GM18868 (cell line): ENCODE results near the gene SMC1B.
"Not testable (repeated sequence)": the region's sequence is repeated elsewhere in the genome, so short reads cannot be mapped to it uniquely, and the experiment has no call there.

Experiments
- ATAC-seq: cut with Tn5 transposase; IDR thresholded peaks from one replicate; pipeline ENCODE4 v1.9.1; 2021; ENCODE audit warnings: mild to moderate bottlenecking, moderate library complexity; ENCODE audit not compliant: unreplicated experiment

Gene SMC1B

DNA sequence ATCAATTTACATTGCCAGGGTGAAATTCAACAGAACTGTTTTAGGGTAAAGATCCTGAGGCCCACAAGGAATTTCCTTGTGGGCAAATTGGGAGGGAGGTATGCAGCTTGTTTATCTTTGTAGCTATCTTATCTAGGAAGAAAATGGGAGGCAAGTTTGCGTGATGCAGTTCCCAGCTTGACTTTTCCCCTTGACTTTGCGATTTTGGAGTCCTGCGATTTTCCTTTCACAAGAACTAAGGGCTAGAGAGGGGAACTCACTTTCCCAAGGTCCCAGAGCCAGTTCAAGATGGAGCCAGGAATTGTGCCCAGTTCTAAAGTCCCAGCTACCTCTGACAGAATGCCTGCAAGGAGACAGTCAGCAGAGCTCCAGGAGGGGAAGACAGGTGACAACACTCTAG, 30.8 kb upstream of the SMC1B start:
- ATAC-seq, result no peak

DNA sequence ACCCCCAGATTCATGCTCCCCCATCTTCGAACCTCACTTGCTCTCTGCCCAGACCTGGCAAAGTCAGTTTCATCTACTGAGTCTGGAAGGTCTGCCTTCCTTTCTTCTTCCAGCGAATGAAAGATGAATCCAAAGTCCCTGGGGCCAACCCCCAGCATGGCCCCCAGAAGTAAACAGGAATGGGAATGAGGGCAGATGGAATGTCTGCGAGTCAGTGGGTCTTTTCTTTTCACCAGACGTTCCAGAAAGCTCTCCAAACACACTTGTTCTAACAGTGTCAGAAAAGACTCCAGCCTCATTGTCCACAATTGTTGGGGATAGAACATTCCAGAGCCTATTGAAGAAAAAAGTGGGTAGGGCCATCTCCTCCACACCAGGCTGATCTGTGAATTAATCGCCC, 28.7 kb upstream of the SMC1B start:
- no peak for ATAC-seq

DNA sequence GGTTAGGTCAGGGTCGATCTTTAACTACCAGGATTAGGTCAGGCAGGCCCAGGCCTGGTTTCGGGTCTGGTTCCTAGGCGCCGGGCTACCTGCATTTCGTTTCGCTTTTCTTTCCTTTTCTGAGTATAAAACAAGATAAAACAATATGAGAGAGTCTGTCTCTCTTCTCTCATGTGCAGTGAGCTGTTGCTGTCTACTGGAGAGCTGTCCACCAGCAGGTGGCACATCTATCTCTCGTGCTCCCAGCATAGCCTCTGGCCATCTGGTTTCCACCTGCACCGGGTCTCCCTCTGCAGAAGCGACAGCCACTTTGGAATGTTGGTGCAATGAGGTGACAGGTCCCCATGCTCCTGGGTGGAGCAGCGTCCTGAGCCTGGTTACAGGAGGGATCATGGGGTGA, 27.7 kb upstream of the SMC1B start:
- ATAC-seq, result no peak

DNA sequence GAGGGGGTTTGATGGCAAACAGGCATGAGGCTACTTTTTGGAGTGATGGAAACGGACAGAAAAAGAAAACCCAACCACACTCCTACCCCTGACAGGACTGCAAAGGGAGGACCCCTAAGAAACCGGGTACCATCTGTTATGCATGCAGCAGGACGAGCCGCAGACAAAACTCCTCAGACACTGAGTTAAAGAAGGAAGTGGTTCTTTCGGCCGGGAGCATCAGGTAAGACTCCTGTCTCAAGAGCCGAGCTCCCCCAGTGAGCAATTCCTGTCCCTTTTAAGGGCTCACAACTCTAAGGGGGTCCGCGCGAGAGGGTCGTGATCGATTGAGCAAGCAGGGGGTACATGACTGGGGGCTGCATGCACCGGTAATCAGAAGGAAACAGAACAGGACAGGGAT, 27.3 kb upstream of the SMC1B start:
- ATAC-seq, result not testable (repeated sequence)

DNA sequence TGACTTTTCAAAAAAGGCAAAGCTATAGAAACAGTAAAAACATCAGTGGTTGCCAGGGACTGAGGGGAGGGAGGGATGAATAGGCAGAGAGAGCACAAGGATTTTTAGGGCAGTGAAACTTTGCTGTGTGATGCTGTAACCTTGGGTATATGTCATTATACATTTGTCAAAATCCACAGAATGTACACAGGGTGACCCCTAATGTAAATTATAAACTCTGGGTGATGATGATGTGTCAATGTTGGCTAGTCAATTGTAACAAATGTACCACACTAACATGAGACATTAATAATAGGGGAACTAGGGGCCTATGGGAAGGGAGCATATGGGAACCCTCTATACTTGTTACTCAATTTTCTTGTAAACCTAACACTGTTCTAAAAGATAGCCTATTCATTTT, 24.9 kb upstream of the SMC1B start:
- ATAC-seq, result no peak

DNA sequence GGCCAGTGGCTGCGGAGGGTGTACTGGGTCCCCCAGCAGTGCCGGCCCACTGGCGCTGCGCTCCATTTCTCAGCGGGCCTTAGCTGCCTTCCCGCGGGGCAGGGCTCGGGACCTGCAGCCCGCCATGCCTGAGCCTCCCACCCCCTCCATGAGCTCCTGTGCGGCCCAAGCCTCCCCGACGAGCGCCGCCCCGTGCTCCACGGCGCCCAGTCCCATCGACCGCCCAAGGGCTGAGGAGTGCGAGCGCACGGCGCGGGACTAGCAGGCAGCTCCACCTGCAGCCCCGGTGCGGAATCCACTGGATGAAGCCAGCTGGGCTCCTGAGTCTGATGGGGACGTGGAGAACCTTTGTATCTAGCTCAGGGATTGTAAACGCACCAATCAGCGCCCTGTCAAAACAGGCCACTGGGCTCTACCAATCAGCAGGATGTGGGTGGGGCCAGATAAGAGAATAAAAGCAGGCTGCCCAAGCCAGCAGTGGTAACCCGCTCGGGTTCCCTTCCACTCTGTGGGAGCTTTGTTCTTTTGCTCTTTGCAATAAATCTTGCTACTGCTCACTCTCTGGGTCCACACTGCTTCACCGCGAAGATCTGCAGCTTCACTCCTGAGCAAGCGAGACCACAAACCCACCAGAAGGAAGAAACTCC, 23.6 kb upstream of the SMC1B start:
- not testable (repeated sequence) for ATAC-seq

DNA sequence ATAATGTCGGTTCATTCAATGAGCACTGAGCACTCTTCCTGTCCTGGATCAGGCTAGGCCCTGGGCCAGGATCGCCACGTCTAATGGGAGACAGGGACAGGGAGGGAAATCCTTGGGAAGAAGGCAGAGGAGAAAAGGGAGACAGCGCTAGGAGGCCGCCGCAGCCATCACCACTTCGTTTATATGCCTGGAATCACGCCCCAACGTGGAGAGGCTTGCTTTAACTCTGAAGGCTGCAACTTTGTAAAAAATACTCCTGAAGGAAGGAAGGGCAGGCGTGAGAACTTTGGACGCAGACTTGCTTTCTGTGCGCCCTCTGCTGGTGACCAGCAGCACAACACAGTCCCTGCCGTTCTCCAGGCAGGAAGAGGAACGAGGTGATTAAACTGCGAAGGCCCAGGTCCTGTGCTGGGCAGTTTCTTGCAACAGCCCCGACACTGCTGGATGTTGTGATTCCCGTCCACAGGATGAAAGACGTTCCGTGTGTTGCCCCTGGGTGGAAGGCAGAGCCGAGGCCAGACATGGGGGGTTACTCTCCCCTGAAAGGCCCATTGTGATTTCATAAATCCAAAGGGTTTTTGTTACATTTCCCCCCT, 22.2 kb upstream of the SMC1B start:
- no peak for ATAC-seq

DNA sequence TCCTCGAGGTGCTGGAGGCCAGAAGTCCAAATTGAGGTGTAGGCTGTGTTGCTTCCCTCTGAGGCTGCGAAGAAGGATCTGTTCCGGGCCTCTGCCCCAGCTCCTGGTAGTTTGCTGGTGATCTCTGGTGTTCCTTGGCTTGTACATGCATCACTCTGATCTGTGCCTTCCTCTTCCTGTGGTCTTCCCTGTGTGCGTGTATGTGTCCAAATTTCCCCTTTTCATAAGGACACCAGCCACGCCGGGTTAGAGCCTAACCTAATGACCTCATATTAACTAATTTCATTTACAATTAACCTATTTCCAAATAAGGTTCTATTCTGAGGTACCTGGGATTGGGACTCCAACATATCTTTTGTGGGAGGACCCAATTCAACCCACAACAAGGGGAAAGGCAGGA, 21.6 kb upstream of the SMC1B start:
- no peak for ATAC-seq

DNA sequence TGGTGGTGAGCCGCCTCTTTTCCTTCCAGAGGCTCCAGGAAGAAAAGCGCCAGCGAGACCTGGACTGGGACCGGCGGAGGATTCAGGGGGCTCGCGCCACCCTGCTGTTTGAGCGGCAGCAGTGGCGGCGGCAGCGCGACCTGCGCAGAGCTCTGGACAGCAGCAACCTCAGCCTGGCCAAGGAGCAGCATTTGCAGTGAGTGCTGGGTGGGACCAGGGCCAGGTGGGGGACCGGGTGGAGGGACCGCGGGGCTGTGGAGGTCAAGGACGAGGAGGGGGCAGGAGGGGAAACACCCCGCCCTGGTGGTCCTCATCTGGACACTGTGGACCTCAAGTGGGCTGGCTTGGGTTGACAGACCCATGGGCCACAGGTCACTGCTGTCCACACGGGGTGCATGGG, 17.5 kb upstream of the SMC1B start:
- ATAC-seq, result no peak

DNA sequence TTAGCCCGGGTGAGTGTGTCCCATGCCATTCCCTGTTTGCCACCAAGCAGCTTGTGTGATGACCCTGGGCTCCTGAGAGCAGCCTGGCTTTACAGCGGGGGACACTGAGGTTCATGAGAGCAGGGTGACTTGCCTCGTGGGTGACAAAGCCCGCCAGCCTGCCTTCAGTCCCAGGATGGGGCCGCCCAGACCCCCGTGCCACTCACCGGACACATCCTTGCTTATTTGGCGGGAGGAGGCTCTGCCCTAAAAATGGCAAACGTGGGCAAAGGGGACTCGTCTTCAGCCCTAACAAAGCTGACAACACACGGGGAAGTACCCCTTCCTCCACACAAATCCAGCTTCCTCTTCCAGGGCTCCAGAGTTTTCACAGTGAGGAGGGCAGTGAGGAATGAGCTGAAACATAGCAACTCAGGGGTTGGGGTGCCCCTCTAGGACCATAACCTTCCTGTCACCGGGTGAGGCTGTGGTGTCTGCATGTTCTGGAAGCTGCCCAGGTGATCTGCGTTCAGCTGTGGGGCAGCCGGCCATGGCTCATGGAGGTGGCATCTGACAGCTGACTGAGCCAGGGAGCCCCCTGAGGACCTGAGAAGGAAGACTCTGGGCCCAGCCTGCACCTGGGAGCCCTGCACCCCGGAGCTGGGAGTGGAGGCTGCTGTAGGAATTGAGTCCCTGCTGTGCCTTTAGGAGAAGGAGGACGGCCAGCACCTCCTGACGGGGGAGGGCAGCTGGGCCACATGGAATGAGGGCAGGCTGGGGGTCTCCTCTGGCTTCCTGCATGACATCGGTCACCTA, 16.8 kb upstream of the SMC1B start:
- no peak for ATAC-seq

DNA sequence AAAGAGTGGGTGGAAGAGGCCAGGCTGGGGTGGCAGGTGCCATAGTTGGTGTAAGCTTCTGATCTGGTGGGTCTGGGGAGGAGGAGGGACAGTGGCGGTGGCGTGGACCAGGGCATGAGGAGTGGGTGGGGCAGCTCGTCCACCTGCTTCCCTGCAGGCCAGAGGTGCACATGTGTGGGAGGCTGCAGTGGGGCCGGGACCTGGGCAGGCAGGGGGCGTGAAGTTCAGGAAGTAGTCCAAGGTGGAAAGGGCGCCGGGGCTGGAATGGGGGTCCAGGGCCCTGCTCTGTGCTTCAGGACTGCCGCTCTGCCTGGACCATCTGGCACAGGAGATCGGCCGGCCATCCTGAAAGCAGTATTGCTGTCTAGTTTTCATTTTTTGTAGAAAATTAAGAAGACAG, 16.0 kb upstream of the SMC1B start:
- no peak for ATAC-seq

DNA sequence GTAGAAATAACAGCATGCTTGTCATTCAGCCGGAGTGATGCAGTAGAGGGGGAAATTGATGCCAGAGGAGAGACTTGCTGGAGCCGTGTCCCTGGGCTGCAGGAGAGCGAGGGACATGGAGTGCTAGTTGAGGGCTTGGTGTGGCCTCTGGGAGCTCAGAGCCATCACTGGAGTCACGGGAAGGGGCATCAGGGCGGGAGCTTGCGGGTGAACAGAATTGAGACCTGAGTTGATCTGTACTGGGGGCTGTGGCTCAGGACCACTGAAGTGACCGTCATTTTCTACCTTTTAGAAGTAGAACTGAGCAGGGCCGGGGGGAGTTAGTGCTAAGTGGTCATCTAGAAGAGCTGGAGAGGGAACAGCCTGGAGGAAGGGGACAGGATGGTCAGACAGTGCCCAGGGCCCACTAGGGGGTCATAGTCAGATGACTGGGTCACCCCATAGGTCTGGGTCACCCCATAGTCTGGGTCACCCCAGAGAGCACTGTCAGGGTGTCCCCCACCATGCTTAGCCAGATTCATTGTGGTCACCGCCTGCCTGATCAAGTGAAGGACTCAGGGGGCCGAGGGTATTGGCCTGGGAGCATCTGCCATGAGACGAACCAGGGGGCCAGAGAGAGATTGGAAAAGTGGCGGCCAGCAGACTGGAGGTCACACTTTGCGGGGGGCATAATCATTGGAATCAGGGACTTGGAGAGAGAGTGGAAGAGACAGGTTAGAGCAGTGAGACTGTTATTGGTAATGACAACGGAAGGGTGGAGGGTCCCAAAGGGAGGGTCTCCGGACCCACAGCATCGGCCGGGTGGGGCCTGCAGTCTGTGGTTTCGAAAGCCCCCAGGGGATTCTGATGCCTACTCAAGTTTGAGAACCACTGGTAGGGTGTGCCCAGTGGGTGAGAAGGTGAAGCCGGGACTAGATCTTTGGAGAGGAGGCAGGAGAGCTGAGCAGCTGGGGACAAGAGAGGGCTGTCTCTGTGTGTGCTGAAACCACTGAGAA, 15.3 kb upstream of the SMC1B start:
- ATAC-seq, result no peak

DNA sequence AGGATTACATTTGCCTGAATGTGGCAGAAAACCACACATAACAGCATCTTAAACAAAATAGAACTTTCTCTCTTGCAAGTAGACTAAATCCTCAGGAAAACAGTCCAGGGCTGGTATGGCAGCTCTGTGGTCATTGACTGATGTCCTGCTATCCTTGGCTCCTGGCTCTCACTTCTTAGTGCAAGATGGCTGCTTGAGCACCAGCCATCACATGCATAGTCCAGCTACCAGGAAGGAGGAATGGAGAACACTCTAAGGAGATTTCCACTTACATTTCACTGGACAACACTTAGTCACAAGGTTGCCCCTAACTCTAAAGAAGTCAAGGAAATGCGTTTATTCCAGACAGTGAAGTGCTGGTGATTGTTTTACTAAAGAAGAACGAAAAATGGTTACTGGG, 13.7 kb upstream of the SMC1B start:
- no peak for ATAC-seq

DNA sequence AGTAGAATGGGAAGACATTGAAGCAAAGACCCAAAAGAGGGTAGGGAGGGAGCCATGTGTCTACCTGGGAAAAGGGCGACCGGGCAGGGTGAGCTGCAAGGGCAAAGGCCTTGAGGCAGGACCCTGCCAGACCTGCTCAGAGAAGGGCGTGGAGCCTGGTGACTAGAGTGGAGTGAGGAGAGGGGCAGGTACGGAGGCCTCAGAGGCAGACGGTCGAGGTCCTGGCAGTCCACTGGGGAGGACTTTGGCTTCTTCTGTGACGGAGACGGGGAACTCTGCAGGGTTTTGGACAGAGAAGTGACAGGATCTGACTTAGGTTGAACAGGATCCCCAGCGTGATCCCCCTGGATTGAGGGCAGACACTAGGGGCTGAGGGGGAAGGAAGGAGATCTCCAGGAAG, 13.0 kb upstream of the SMC1B start:
- no peak for ATAC-seq

DNA sequence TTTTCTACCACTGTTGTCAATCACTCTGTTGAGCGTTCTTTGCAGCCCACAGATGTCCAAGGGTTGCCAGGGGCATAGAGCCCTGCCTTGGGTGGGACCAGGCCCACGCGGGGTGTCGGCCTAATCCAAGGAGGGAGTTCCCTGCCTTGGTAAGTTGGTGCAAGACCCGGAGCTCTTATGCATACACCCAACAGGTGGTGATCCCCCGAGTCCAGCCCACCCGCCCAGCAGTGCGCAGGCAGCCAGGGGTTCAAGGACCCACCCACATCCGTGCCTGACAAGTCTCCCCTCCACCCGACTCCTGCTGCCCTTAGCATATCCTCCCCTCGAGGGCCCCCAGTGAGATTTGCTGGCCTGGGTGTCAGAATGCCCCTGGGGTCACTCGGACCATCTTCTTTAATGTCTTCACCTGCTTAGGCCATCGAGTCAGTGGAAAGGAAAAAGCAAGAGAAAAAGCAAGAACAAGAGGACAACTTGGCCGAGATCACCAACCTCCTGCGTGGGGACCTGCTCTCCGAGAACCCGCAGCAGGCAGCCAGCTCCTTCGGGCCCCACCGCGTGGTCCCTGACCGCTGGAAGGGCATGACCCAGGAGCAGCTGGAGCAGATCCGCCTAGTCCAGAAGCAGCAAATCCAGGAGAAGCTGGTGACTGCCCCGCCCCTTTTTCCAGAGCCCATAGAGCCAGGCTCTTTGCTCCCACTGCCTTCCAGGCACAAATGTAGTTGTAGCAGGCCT, 12.3 kb upstream of the SMC1B start:
- no peak for ATAC-seq

DNA sequence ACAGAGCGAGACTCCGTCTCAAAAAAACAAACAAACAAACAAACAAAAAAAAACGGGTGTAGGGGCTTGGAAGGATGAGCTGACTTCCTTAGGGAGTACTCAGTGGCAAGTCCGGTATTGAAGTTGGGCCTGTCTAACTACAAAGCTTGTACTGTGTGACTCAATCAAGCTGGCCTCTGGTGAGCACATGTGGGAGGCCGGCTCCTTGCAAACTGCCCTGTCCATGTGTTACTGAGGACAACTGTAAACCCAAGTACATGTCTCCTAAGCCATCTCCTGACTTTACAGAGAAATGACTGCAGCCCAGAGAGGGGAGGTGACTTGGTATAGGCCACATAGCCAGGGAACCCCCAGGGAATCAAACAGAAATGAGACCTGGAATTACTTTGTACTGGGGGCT, 11.7 kb upstream of the SMC1B start:
- no peak for ATAC-seq

DNA sequence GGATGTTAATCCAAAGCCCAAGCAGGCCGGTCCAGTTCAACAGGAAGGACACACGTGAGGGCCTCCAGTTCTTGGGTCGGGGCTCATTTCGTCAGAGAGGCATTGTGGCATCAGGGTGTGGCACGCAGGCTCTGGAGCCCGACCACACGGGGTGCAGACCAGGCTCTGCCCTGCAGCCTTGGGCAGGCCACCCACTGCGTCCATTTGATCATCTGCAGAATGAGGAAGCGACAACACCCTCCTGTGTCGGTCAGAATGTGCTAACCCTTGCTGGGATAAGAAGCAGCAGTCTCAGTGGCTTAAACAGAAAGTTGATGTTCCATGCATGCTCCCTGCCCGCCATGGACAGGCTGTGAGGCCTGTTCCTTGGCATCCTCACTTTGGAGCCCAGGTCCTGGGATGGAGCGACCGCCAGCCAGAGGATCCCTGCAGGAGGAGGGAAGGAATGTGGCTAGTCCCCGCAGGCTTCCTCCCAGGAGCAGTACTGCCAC, 10.9 kb upstream of the SMC1B start:
- ATAC-seq, result no peak

DNA sequence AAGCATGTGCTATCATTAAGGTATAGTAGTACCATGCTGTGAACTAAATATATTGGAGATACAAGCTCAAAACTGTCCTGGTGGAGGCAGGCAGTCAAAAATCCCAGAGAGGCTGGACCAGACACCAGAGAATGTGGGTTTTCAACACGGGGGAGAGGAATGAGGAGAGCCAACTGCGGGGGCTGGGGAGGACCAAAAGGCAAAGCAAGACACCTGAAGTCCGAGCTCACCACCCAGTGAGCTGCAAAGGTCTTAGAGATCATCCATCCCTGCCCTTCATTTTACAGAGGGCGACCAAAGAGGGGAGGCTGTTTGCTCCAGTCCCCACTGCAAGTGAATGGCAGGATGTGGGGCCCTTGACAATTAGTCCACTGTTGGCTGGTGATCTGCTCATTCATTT, 10.1 kb upstream of the SMC1B start:
- ATAC-seq, result no peak

DNA sequence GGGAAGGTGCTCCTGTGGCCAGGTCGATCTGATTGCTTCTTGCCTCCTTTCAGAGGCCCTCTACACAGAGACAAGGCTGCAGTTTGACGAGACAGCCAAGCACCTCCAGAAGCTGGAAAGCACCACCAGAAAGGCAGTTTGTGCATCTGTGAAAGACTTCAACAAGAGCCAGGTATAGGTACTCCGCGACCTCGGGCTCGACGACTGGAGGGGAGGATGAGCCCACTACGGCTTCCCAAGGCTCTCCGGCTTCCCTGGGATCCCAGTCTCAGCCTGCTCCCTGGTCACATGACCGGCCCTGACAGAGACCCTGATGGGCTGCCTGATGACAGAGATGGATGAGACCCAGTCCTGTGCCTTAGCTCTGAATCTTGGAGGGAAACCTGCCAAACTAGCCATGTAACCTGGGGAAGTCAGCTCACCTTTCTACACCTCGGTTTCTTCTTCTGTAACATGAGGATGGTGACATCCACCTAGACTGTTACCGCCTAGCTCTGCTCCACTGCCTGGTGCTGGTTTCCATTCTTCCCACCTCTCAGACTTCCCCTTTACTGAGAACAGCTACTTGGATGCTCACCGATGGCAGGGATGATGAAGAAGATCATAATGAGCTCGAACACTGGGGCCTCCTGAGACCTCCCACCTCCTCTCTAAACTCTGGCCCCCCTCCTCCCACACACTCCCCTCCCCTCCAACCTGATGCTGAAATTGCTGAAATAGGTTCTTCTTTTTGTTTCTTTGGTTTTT, 9.0 kb upstream of the SMC1B start:
- ATAC-seq, result no peak
